HEK293 (cell line): ENCODE data around the gene MAPK12.

Experiments
- CTCF ChIA-PET: fragments of 350-600 bp; formaldehyde crosslinking; extraction: SDS; loops from one replicate; lab custom pipeline; 2021; ENCODE audit warnings: antibody characterized with exemption; lab: Yijun Ruan, JAX
- POLR2A ChIA-PET: fragments of 300-600 bp; formaldehyde crosslinking; extraction: SDS; loops from one replicate; lab custom pipeline; 2020; ENCODE audit warnings: antibody characterized with exemption, inconsistent platforms; lab: Yijun Ruan, JAX
- H3K27ac ChIP-seq: fragments of 200-500 bp; sonication (Bioruptor generic); 2 replicates; pipeline ENCODE4 v1.5.1; 2014; ENCODE audit warnings: low read depth, low read length, control low read depth, inconsistent platforms; ENCODE audit errors: extremely low read depth
- H3K36me3 ChIP-seq, 2 experiments: fragments of 200-500 bp in 1 of 2; sonication (Bioruptor generic) in 1 of 2; 1 replicate in 1 of 2; 2 replicates in 1 of 2; pipeline ENCODE4 v1.5.1; 2014 to 2017; ENCODE audit warnings: inconsistent platforms in 2 of 2, low read length in 2 of 2; ENCODE audit not compliant: control insufficient read depth in 2 of 2, insufficient read depth in 1 of 2
- H3K4me1 ChIP-seq: fragments of 200-500 bp; sonication (Bioruptor generic); 2 replicates; pipeline ENCODE4 v1.5.1; 2014; ENCODE audit warnings: mild to moderate bottlenecking, low read length, inconsistent platforms; ENCODE audit not compliant: control insufficient read depth, insufficient read depth
- H3K4me3 ChIP-seq: 2 replicates; pipeline ENCODE4 v1.5.1; 2011; ENCODE audit warnings: low read depth, mild to moderate bottlenecking, control low read depth, low read length, moderate library complexity
- H3K9me3 ChIP-seq: fragments of 200-500 bp; sonication (Bioruptor generic); 2 replicates; pipeline ENCODE4 v1.5.1; 2014; ENCODE audit warnings: low read depth, low read length, inconsistent platforms; ENCODE audit not compliant: control insufficient read depth, insufficient read depth
- GLIS2 ChIP-seq: fragments of 450-650 bp; formaldehyde crosslinking; IDR thresholded peaks from 2 replicates; pipeline ENCODE4 v1.5.1; 2016; ENCODE audit warnings: missing biosample characterization, missing genetic modification characterization
- HIC1 ChIP-seq: fragments of 450-650 bp; formaldehyde crosslinking; IDR thresholded peaks from 2 replicates; pipeline ENCODE4 v1.5.1; 2016; ENCODE audit warnings: missing biosample characterization, missing genetic modification characterization
- KLF8 ChIP-seq: fragments of 450-650 bp; formaldehyde crosslinking; IDR thresholded peaks from 2 replicates; pipeline ENCODE4 v1.5.1; 2016; ENCODE audit warnings: missing biosample characterization, missing genetic modification characterization
- PRDM1 ChIP-seq: fragments of 450-650 bp; formaldehyde crosslinking; IDR thresholded peaks from 2 replicates; pipeline ENCODE4; 2016; ENCODE audit warnings: missing biosample characterization, missing genetic modification characterization
- PRDM4 ChIP-seq: fragments of 450-650 bp; formaldehyde crosslinking; IDR thresholded peaks from 2 replicates; pipeline ENCODE4 v1.5.1; 2017; ENCODE audit warnings: missing biosample characterization, missing genetic modification characterization
- SP3 ChIP-seq: fragments of 450-650 bp; formaldehyde crosslinking; IDR thresholded peaks from 2 replicates; pipeline ENCODE4 v1.5.1; 2016; ENCODE audit warnings: missing biosample characterization, missing genetic modification characterization
- SP7 ChIP-seq: fragments of 450-650 bp; formaldehyde crosslinking; IDR thresholded peaks from 2 replicates; pipeline ENCODE4 v1.5.1; 2016; ENCODE audit warnings: missing biosample characterization, missing genetic modification characterization
- YY1 ChIP-seq: fragments of 450-650 bp; formaldehyde crosslinking; IDR thresholded peaks from 2 replicates; pipeline ENCODE4 v1.5.1; 2018; ENCODE audit warnings: missing biosample characterization, missing genetic modification characterization
- ZBTB7A ChIP-seq: fragments of 450-650 bp; formaldehyde crosslinking; IDR thresholded peaks from 2 replicates; pipeline ENCODE4 v1.5.1; 2016; ENCODE audit warnings: low read depth, missing biosample characterization, missing genetic modification characterization
- ZFHX2 ChIP-seq: fragments of 450-650 bp; formaldehyde crosslinking; conservative IDR thresholded peaks from 2 replicates; pipeline ENCODE4 v1.5.1; 2016; ENCODE audit warnings: missing biosample characterization, missing genetic modification characterization
- ZFP41 ChIP-seq: fragments of 450-650 bp; formaldehyde crosslinking; IDR thresholded peaks from 2 replicates; pipeline ENCODE4 v1.5.1; 2016; ENCODE audit warnings: missing biosample characterization, missing genetic modification characterization, borderline replicate concordance
- ZNF10 ChIP-seq: fragments of 450-650 bp; formaldehyde crosslinking; IDR thresholded peaks from 2 replicates; pipeline ENCODE4 v1.5.1; 2017; ENCODE audit warnings: missing biosample characterization, missing genetic modification characterization
- ZNF112 ChIP-seq: fragments of 450-650 bp; formaldehyde crosslinking; IDR thresholded peaks from 2 replicates; pipeline ENCODE4 v1.5.0; 2017; ENCODE audit warnings: missing biosample characterization, missing genetic modification characterization
- ZNF18 ChIP-seq: fragments of 450-650 bp; formaldehyde crosslinking; IDR thresholded peaks from 2 replicates; pipeline ENCODE4 v1.5.1; 2016; ENCODE audit warnings: missing biosample characterization, missing genetic modification characterization
- ZNF362 ChIP-seq: fragments of 450-650 bp; formaldehyde crosslinking; IDR thresholded peaks from 2 replicates; pipeline ENCODE4 v1.5.1; 2016; ENCODE audit warnings: missing biosample characterization, missing genetic modification characterization
- ZNF391 ChIP-seq: fragments of 450-650 bp; formaldehyde crosslinking; IDR thresholded peaks from 2 replicates; pipeline ENCODE4 v1.5.1; 2016; ENCODE audit warnings: low read depth, missing biosample characterization, missing genetic modification characterization, borderline replicate concordance
- ZNF501 ChIP-seq: fragments of 450-650 bp; formaldehyde crosslinking; IDR thresholded peaks from 2 replicates; pipeline ENCODE4 v1.5.1; 2016; ENCODE audit warnings: missing biosample characterization, missing genetic modification characterization
- ZNF513 ChIP-seq: fragments of 450-650 bp; IDR thresholded peaks from 2 replicates; pipeline ENCODE4 v1.5.1; 2018; ENCODE audit warnings: missing biosample characterization, missing genetic modification characterization
- ZNF521 ChIP-seq: fragments of 450-650 bp; formaldehyde crosslinking; IDR thresholded peaks from 2 replicates; pipeline ENCODE4 v1.5.1; 2017; ENCODE audit warnings: missing biosample characterization, mild to moderate bottlenecking, missing genetic modification characterization
- ZNF548 ChIP-seq: fragments of 450-650 bp; formaldehyde crosslinking; IDR thresholded peaks from 2 replicates; pipeline ENCODE4 v1.5.1; 2016; ENCODE audit warnings: missing biosample characterization, missing genetic modification characterization
- ZNF629 ChIP-seq: fragments of 450-650 bp; formaldehyde crosslinking; IDR thresholded peaks from 2 replicates; pipeline ENCODE4 v1.5.1; 2017; ENCODE audit warnings: missing biosample characterization, missing genetic modification characterization
- ZNF658 ChIP-seq: fragments of 450-650 bp; formaldehyde crosslinking; IDR thresholded peaks from 2 replicates; pipeline ENCODE4; 2016; ENCODE audit warnings: missing biosample characterization, missing genetic modification characterization
- ZNF692 ChIP-seq: fragments of 450-650 bp; formaldehyde crosslinking; IDR thresholded peaks from 2 replicates; pipeline ENCODE4 v1.5.1; 2016; ENCODE audit warnings: missing biosample characterization, missing genetic modification characterization
- ZNF701 ChIP-seq: fragments of 450-650 bp; formaldehyde crosslinking; IDR thresholded peaks from 2 replicates; pipeline ENCODE4 v1.5.1; 2016; ENCODE audit warnings: missing biosample characterization, missing genetic modification characterization
- ZNF768 ChIP-seq: fragments of 450-650 bp; formaldehyde crosslinking; IDR thresholded peaks from 2 replicates; pipeline ENCODE4 v1.5.1; 2018; ENCODE audit warnings: missing biosample characterization, mild to moderate bottlenecking, missing genetic modification characterization
- ZNF792 ChIP-seq: fragments of 450-650 bp; formaldehyde crosslinking; IDR thresholded peaks from 2 replicates; pipeline ENCODE4 v1.5.1; 2016; ENCODE audit warnings: missing biosample characterization, missing genetic modification characterization
- ZXDB ChIP-seq: fragments of 450-650 bp; formaldehyde crosslinking; IDR thresholded peaks from 2 replicates; pipeline ENCODE4 v1.5.1; 2016; ENCODE audit warnings: missing biosample characterization, missing genetic modification characterization

Gene MAPK12

GRCh38 chr22:50245214-50246072 is 16.0 kb downstream of the MAPK12 start:
- CTCF ChIA-PET, result interaction anchor here (0.5 to 1.8 kb wide), 4 partner anchors 28 to 170 kb away, joined by 3 to 13 read pairs (median 4); no protein-coding TSS in a partner anchor
- TF ChIP-seq ZFP41 (tag by site-specific recombination) (no peak), HIC1 (peak; percentile 26; the same call in 1 of the 2 replicates), ZNF513 (no peak), PRDM4 (tag by site-specific recombination) (no peak), SP3 (tag by site-specific recombination) (peak; percentile 45; the same call in 1 of the 2 replicates), ZNF501 (tag by site-specific recombination) (no peak), ZNF112 (no peak), ZBTB7A (tag by site-specific recombination) (0 out of 2 replicates have a peak, but pooled peaks have one; percentile 34), YY1 (tag by site-specific recombination) (no peak), SP7 (tag by site-specific recombination) (0 out of 2 replicates have a peak, but pooled peaks have one; percentile 20), ZNF792 (tag by site-specific recombination) (no peak), ZNF521 (tag by site-specific recombination) (no peak), ZNF701 (tag by site-specific recombination) (no peak), ZNF391 (no peak), ZNF629 (tag by site-specific recombination) (no peak; the same call in 1 of the 2 replicates), ZNF548 (tag by site-specific recombination) (no peak), ZNF18 (tag by site-specific recombination) (no peak), ZNF362 (tag by site-specific recombination) (no peak), GLIS2 (0 out of 2 replicates have a peak, but pooled peaks have one; percentile 14), PRDM1 (tag by site-specific recombination) (no peak), ZFHX2 (peak; percentile 77), ZNF768 (tag by site-specific recombination) (no peak), ZNF692 (tag by site-specific recombination) (no peak), ZXDB (tag by site-specific recombination) (0 out of 2 replicates have a peak, but pooled peaks have one; percentile 57), KLF8 (no peak), ZNF10 (no peak), ZNF658 (tag by site-specific recombination) (no peak)

More at GRCh38 chr22:50245214-50246072, 16.0 kb downstream of the MAPK12 start:
- peaks cover 8% of the 10 kb centered on the region for H3K4me1 ChIP-seq
- peak overlapping the region; percentile 87 for H3K27ac ChIP-seq
- POLR2A ChIA-PET, result interaction anchor here (1.0 to 1.5 kb wide), 4 partner anchors 10 to 62 kb away, joined by 3 to 4 read pairs (median 4); partner anchors contain the start of gene PLXNB2
- no peaks in the 10 kb centered on the region for H3K9me3 ChIP-seq
- peaks cover 11 to 50% of the 10 kb centered on the region in 2 experiments; a peak in 2 of 3 replicates for H3K36me3 ChIP-seq
- peak overlapping the region; percentile 97 for H3K4me3 ChIP-seq
